Measurements from ENCODE around the gene RASIP1.

RASIP1 gene

GRCh38 chr19:48746110-48746509, 5.7 kb upstream of the RASIP1 start:
- Histone ChIP-seq H3K4me3 (ENCODE audit: low read depth, low read length) (no peak overlapping the region), H3K27me3 (replicated peaks) (no peaks in the 10 kb centered on the region), H3K27ac (peak overlapping the region; percentile 93), H3K36me3 (replicated peaks) (no peaks in the 10 kb centered on the region)
- no peak for TF ChIP-seq CTCF (IDR thresholded peaks at IDR 0.05; ENCODE audit: low read depth, low read length, missing control alignments)
- DNase-seq, result no peak
- in situ Hi-C loops (cut with HindIII; ENCODE audit: low pct_ligation_motif_present, low sequenced_read_pairs), result no loop called here

GRCh38 chr19:48745208-48745995, 5.0 kb upstream of the RASIP1 start:
- Histone ChIP-seq H3K36me3 (replicated peaks) (no peaks in the 10 kb centered on the region), H3K27ac (no peak overlapping the region), H3K27me3 (replicated peaks) (no peaks in the 10 kb centered on the region), H3K4me3 (ENCODE audit: low read depth, low read length) (peak overlapping the region; percentile 9)
- in situ Hi-C loops (cut with HindIII; ENCODE audit: low pct_ligation_motif_present, low sequenced_read_pairs), result no loop called here
- TF ChIP-seq CTCF (IDR thresholded peaks at IDR 0.05; ENCODE audit: low read depth, low read length, missing control alignments), result no peak
- DNase-seq, result peak; percentile 77

GRCh38 chr19:48742096-48742495, 1.7 kb upstream of the RASIP1 start:
- no peak for DNase-seq
- no peak for TF ChIP-seq CTCF (IDR thresholded peaks at IDR 0.05; ENCODE audit: low read depth, low read length, missing control alignments)
- Histone ChIP-seq H3K27ac (no peak overlapping the region), H3K27me3 (replicated peaks) (peaks cover 6% of the 10 kb centered on the region), H3K4me3 (ENCODE audit: low read depth, low read length) (no peak overlapping the region), H3K36me3 (replicated peaks) (no peaks in the 10 kb centered on the region)
- in situ Hi-C loops (cut with HindIII; ENCODE audit: low pct_ligation_motif_present, low sequenced_read_pairs), result no loop called here

- TF ChIP-seq CTCF (IDR thresholded peaks at IDR 0.05; ENCODE audit: low read depth, low read length, missing control alignments), result no peak
- Histone ChIP-seq H3K36me3 (replicated peaks) (no peaks in the 10 kb centered on the region), H3K27ac (no peak overlapping the region), H3K27me3 (replicated peaks) (peaks cover 6% of the 10 kb centered on the region), H3K4me3 (ENCODE audit: low read depth, low read length) (no peak overlapping the region)
- DNase-seq, result no peak
- in situ Hi-C loops (cut with HindIII; ENCODE audit: low pct_ligation_motif_present, low sequenced_read_pairs), result no loop called here
Observed at GRCh38 chr19:48741129-48741999, 954 bp upstream of the RASIP1 start.

- Histone ChIP-seq H3K27ac (no peak overlapping the region), H3K27me3 (replicated peaks) (peaks cover 6% of the 10 kb centered on the region), H3K36me3 (replicated peaks) (no peaks in the 10 kb centered on the region), H3K4me3 (ENCODE audit: low read depth, low read length) (no peak overlapping the region)
- in situ Hi-C loops (cut with HindIII; ENCODE audit: low pct_ligation_motif_present, low sequenced_read_pairs), result no loop called here
- no peak for TF ChIP-seq CTCF (IDR thresholded peaks at IDR 0.05; ENCODE audit: low read depth, low read length, missing control alignments)
- no peak for DNase-seq
Observed at GRCh38 chr19:48739404-48740163, 826 bp downstream of the RASIP1 start.

All from brain microvascular endothelial cell (primary cell).